LoVo (cell line): ENCODE data around the gene PCP4.

ENCODE experiments used
- DNase-seq: peaks from one replicate; pipeline ENCODE4 v3.0.0-alpha.2; 2016; ENCODE audit warnings: low spot score

PCP4 gene

GRCh38 chr21:39923476-39923875 lies 56.2 kb downstream of the PCP4 start:
- DNase-seq, result no peak

- no peak for DNase-seq
Measured at GRCh38 chr21:39924577-39925308, 57.5 kb downstream of the PCP4 start.

- DNase-seq, result no peak
Measured at GRCh38 chr21:39927304-39927886, 60.2 kb downstream of the PCP4 start.

- no peak for DNase-seq
Measured at GRCh38 chr21:39932335-39932734, 65.1 kb downstream of the PCP4 start.

- no peak for DNase-seq
Measured at GRCh38 chr21:39934895-39935294, 67.7 kb downstream of the PCP4 start.

- no peak for DNase-seq
Measured at GRCh38 chr21:39935716-39936115, 68.5 kb downstream of the PCP4 start.

GRCh38 chr21:39938086-39938625 lies 70.9 kb downstream of the PCP4 start:
- peak; percentile 58 for DNase-seq

- DNase-seq, result no peak
Measured at GRCh38 chr21:39946199-39946598, 79.0 kb downstream of the PCP4 start.

GRCh38 chr21:39947031-39947430 lies 79.8 kb downstream of the PCP4 start:
- no peak for DNase-seq

GRCh38 chr21:39951183-39952101 lies 84.2 kb downstream of the PCP4 start:
- peak; percentile 27 for DNase-seq

GRCh38 chr21:39952265-39952664 lies 85.0 kb downstream of the PCP4 start:
- no peak for DNase-seq

- DNase-seq, result no peak
Measured at GRCh38 chr21:39954570-39954969, 87.3 kb downstream of the PCP4 start.

GRCh38 chr21:39955326-39955725 lies 88.1 kb downstream of the PCP4 start:
- DNase-seq, result no peak

GRCh38 chr21:39956586-39956985 lies 89.3 kb downstream of the PCP4 start:
- DNase-seq, result no peak

GRCh38 chr21:39958731-39959130 lies 91.5 kb downstream of the PCP4 start:
- no peak for DNase-seq

- peak; percentile 32 for DNase-seq
Measured at GRCh38 chr21:39961251-39961650, 94.0 kb downstream of the PCP4 start.

- DNase-seq, result no peak
Measured at GRCh38 chr21:39965026-39965425, 97.8 kb downstream of the PCP4 start.

GRCh38 chr21:39966786-39967185 lies 99.5 kb downstream of the PCP4 start:
- no peak for DNase-seq

GRCh38 chr21:39968010-39968409 lies 100.8 kb downstream of the PCP4 start:
- DNase-seq, result no peak

GRCh38 chr21:39969691-39970364 lies 102.6 kb downstream of the PCP4 start:
- DNase-seq, result no peak

GRCh38 chr21:39971956-39972355 lies 104.7 kb downstream of the PCP4 start:
- DNase-seq, result peak; percentile 12

GRCh38 chr21:39972471-39972870 lies 105.2 kb downstream of the PCP4 start:
- DNase-seq, result no peak
